GM18498 (cell line): ENCODE measurements around the gene GDPGP1.
"Not testable (repeated sequence)": the region's sequence is repeated elsewhere in the genome, so short reads cannot be mapped to it uniquely, and the experiment has no call there.

Experiments used
- ATAC-seq: cut with Tn5 transposase; IDR thresholded peaks from one replicate; pipeline ENCODE4 v1.9.1; 2021; ENCODE audit warnings: mild to moderate bottlenecking, moderate library complexity; ENCODE audit not compliant: unreplicated experiment

The GDPGP1 gene

DNA sequence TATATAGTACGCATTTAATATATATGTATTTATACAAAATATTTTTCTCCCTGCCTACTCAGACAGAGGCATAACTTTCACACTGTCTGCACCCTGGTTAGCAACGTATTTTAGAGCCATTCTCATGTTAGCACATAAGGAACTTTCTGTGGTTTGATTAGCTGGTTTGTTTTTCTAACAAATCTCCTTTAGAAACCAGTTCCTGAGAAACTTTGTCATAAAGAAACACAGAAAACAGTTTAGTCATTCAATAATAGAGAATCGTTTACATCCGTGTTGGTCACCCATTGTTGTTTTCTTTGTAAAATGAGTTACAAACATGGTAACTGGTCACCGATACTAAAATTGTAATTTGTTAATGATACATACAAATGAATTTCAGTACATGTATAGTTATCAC, 25.5 kb downstream of the GDPGP1 start:
- peak; percentile 83 for ATAC-seq

DNA sequence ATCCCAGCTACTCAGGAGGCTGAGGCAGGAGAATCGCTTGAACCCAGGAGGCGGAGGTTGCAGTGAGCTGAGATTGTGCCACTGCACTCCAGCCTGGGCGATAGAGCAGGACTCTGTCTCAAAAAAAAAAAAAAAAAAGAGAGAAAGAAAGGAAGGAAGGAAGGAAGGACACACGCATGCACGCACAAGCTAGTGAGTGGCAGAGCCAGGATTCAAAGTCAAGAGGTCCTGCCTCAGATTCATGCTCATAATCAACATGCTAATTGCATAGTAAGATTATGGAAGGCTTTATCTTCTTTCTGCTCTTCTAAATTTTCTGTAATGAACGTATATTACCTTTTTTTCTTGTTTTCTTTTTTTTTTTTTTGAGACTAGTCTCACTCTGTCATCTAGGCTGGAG, 26.7 kb downstream of the GDPGP1 start:
- ATAC-seq: not testable (repeated sequence)

DNA sequence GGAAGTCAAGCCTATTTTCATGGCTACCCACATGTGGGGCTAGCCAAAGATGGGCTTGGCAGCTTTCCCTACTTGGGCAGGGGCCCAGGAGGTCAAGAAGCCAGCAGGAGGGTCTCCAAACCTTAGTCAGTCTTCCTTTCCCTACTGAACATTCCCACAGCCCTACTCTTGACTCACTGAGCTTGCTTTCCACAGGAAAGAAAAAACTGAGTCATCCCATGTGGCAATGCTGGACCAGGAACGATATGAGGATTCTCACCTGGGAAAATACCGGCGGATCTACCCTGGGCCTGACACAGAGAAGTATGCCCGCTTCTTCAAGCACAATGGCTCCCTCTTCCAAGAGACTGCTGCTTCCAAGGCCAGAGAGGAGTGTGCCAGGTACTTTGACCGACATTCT, 27.8 kb downstream of the GDPGP1 start:
- ATAC-seq: no peak

DNA sequence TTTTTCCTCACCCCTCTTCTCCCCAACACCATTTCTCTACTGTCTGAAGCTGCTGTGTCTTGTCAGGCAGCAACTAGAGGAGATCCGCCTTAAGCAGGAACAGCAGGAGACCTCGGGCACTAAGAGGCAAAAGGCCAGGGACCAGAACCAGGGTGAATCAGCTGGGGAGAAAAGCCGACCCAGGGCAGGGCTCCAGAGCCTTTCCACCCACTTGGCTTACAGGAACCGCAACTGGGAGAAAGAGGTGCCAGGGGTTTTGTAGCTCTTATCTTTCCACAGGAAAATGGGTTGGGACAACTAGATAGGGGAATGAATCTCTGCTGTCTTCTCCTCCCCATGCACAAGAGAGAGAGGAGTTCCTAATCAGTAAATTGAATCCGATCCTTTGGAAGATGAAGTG, 28.4 kb downstream of the GDPGP1 start:
- no peak for ATAC-seq

DNA sequence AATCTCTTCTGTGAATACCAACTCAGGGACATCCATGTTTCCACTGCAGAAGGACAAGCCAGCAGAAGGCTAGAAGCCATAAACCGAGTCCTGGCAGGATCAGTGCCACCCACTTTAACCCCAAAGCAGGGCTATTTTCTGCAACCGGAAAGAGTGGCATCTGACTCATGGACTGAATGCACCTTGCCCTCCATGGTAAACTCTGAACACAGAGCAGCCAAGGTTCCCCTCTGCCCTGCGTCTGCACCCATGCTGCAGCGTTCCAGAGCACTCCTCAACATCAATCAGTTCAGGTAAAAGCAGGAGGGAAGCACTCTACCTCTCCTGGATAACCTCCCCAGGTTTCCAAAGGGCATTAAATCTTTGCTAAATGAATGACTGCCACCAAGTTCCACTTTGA, 30.7 kb downstream of the GDPGP1 start:
- ATAC-seq: no peak

DNA sequence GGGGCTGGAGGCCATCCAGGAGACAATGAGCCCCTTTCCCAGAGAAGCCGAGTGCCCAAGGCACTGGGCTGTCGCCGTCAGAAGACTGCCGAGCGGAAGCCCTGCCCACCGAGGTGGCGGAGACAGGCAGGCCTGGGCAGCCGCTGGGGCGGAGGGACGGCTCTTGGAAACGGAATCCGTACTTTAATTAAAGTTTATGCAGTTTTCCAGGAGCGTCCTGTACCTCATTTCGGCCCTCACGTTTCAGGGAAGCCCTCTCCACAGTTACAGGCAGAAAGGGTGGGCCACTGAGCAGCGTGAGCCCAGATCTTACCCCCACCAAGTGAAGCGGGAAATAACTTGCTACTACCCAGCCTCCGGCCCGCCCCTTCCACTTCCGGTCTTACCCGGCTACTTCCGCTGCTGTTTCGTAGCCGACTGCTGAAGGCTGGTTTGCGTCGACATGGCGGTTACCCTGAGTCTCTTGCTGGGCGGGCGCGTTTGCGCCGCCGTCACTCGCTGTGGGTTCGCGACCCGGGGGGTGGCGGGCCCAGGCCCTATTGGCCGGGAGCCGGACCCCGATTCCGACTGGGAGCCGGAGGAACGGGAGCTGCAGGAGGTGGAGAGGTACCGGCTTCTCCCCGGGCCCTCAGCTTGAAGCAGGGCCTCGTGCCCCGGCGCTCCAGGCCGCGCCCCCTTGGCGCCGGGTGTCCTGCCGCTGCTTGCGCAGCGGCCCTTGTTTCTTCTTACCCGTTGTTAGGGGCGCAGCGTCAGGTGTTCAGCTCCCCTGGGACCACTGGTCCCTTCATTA, 31.5 kb downstream of the GDPGP1 start, which contains the start of gene NGRN:
Gene NGRN (plus strand): TSS at position 402 of the 790 bp plus-strand sequence. CDS start 41 bp downstream, at position 443.
- peak; percentile 90 for ATAC-seq

DNA sequence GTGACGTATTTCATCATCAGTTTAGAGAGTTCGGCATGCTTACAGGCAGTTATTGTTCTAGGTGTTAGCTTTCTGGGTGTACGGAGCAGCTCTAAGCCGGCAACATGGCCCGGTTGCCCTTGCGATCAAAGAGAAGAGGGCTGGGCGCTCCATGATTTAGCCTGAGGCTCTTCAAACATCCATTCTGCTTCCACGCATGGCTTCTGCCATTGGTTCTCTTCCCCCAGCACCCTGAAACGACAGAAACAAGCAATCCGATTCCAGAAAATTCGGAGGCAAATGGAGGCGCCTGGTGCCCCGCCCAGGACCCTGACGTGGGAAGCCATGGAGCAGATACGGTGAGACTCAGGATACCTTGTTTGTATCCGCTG, 32.0 kb downstream of the GDPGP1 start:
- ATAC-seq: peak; percentile 28

DNA sequence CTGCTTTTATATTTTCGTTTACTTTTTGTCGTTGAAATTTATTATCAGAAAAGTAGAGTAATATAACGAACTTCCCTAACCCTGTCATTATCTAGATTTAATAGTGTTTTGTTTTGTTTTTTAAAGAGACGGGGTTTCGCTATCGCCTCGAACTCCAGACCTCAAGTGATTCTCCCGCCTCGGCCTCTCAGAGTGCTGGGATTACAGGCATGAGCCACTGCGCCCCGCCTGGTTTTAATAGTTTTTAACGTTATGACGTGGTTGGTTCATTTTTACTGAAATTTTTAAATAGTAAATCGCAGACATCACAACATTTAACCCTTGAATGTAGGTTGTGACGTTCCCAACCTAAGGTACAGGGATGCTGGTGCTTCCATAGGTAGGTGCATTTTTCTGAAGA, 32.5 kb downstream of the GDPGP1 start:
- ATAC-seq: no peak

DNA sequence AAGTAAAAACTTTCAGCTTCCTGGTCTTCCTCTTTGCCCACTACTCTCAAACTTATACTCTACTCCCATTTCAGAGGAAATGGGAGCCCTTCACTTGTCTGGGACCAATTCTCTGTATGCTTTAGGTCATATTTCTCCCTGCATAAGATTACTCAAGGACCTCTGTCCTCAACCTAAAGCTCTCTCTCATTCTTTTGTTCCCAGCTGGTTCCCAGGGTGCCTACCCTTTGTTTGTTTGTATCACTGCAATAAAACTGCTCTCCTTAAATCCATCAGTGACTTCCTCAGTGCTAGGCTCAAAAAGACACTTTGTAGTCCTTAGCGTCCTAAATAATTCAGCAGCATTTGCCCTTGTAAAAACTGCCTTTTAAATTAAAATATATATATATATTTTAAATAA, 34.4 kb downstream of the GDPGP1 start:
- no peak for ATAC-seq

DNA sequence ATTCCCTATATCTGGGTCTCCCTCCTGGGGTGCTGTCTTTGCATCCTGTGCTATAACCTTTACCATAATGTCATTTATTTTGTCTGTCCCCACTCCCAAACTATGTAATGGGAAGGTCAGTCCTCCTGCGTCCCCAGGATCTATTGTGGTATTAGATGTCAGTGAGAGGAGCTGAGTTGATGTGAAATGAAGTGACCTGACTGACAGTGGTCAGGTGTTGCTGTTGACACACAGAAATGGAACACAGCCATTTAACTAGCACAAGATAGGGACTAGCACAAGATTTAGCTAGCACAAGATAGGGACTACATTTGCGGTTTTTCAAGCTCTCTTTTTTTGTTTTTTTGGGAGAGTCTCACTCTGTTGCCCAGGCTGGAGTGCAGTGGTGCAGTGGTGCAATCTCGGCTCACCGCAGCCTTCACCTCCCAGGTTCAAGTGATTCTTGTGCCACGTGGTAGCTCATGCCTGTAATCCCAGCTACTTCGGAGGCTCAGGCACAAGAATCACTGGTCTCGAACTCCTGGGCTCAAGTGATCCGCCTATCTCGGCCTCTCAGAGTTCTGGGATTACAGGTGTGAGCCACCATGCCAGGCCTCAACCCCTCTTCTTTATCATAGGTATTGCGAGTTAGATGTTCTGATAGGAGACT, 36.6 kb downstream of the GDPGP1 start:
- no peak for ATAC-seq

DNA sequence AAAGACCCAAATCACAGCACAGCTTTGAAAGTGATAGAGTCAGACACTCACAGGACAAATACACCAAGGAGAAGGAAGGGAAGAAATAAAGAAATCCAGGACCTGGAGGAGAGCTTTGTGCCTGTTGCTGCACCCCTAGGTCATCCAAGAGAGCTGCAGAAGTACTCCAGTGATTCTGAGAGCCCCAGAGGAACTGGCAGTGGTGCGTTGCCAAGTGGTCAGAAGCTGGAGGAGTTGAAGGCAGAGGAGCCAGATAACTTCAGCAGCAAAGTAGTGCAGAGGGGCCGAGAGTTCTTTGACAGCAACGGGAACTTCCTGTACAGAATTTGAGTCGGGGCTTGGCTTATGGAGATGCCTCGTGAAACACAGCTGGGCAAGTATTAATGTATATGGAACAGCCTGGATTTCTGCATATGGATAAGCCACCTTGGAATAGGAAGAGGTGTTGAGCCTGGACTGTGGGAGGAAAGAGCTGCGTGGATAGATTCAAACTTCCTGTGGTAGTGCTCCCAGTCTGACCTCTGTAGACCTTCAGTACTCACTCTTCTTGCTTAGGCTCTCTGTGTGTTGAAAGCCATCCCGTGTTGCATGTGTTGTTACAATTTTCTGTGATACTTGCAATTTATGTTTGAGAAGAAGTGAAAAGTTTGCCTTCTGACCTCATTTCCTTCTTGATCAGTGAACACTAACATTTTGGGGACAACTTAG, 37.6 kb downstream of the GDPGP1 start:
- no peak for ATAC-seq

DNA sequence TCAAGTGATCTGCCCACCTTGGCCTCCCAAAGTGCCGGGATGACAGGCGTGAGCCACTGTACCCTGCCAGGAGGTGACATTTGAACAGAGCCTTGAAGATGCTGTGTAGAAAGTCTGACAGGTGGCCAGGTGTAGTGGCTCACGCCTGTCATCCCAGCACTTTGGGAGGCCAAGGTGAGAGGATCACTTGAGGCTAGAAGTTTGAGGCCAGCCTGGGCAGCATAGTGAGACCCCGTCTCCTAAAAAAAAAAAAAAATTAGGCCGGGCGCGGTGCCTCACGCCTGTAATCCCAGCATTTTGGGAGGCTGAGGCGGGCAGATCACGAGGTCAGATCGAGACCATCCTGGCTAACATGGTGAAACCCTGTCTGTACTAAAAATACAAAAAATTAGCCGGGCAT, 44.5 kb downstream of the GDPGP1 start:
- ATAC-seq: not testable (repeated sequence)

DNA sequence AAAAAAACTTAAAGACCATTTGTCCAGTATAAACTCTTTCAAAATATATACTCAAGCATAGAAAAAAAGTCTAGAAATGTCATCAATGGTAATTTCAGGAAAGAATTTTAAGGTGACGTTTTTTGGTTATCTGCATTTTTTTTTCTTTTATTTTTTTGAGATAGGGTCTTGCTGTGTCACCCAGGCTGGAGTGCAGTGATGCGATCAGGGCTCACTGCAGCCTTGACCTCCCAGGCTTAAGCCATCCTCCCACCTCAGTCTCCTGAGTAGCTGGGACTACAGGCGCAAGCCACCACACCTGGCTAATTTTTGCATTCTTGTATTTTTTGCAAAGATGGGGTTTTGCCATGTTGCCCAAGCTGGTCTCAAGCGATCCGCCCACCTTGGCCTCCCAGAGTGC, 46.7 kb downstream of the GDPGP1 start:
- ATAC-seq: not testable (repeated sequence)

DNA sequence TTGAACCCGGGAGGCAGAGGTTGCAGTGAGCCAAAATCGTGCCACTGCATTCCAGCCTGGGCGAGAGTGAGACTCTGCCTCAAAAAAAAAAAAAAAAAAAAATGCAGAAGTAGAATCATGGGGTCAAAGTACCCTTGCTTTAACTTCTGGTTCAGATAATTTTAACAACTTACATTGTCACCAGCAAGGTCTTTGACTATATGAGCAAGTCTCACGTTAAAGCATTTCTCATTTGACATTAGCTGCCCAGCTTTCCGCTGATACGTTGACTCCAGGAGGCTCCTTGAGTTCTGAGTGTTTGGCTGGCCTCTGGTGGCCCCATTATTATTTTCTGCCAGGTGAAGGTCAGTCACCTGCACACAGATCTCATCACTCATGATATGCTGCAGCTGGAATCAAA, 47.6 kb downstream of the GDPGP1 start:
- ATAC-seq: not testable (repeated sequence)

DNA sequence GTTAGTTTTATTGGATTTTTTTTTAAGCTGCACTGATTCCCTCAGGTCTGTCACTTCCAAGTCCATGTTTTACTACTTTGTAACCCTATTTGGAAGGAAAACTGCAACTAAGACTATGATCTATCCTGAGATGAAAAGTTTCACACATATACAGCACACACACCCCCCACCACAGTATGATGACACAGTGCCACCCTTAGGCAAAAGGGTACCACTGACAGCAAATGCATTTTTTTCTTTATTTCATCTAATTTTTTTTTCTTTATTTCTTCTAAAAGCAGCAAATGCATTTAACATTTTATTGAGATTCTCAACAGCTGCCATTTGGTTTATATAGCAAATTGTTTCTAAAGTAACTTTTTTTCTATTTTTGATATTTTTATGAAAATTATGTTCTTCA, 52.7 kb downstream of the GDPGP1 start:
- no peak for ATAC-seq

DNA sequence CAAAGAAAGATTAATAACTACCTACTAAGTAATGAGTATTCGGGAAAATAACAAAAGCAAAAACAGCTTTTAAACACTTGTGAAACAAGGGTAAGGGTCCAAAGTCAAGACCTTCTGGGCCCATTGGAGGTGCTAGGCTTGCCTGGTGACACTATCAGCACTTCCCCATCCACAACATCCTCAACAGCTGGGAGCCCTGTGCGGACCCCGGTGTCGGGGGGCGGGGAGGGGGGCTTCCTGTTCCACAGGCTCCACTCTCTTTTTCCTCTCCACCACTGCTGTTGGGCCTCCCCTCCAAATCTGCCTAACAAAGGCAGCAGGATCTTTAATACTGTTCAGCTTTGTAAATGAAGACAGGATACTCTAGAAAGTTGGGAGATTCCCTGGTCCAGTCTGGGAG, 53.1 kb downstream of the GDPGP1 start:
- no peak for ATAC-seq

DNA sequence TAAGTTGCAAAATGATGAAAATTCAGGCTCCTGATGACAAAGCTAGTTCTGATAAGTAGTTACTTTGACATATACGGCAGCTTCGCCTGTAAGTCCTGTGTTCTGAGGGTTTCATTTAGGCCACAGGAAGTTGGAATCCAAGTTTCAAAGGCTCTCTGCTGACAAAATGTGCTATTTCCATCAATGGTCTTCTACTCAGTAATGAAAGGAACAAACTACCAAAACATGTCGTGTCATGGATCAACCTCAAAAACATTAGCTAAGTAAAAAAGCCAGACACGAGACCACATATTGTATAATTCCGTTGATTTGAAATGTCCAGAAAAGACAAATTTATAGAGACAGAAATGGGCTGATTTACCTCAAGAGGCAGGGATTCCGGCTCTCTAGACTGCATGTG, 53.9 kb downstream of the GDPGP1 start:
- no peak for ATAC-seq

DNA sequence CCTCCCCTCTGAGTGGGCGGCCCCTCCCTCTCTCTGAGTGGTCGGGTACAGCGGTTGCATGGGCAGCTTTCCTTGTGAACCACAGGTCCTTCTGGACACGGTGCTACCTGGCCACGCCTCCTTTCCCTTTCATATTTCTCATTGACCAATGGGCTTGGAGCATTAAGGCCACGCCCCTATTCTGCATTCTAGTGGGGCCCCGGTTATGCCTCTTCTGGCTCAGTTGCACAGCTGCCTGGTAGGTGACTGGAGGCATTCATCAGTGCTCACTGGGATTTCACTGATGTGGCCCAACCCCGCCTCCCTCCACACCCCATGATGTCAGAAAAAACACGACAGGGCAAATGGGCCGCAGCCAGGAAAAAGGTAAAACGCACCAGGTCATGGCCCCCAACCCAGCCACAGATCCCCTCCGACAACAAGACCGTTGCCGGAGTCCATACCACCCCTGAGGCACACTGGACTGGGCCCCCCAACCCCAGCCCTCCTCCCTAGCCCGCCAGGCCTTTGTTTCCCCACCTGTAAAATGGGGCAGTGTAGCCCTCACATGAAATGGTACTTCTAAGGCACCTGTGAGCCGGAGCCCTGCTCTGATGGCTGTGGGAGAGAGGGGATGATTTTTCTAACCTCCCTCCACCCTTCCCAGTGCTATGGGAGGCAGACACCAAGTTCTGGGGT, 57.8 kb downstream of the GDPGP1 start:
- ATAC-seq: no peak

DNA sequence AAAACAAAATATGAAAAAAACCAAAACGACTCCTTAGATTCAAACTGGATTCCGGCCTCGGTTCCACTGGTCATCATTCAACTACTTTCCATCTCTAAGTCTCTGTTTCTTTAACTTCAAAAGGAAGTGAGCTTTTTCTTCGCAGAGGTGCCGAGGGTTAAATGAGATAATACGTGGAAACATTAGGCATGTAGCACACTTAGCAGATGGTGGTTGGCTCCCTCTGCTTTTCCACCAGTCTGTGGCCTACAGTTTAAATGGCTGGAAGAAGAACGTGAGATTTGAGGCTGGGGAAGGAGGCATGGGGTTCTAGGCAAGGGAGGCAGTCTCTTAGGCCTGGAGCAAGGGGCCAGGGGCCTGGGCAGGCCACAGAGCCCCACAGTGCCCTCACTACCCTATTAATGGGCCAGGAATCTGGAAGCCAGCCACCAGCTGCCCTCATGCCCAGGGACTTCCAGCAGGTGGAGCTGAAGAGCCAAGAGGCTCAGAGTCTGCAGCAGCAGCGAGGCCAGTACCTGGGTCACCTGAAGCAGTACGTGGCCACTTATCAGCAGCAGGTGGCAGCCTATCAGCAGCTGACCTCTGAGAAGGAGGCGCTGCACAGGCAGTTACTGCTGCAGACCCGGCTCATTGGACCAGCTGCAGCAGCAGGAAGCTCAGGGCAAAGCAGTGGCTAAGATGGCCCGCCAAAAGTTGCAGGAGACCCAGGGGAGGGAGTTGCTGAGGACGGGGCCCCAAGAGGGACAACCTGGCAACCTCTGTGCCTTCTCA, 59.2 kb downstream of the GDPGP1 start:
- not testable (repeated sequence) for ATAC-seq

DNA sequence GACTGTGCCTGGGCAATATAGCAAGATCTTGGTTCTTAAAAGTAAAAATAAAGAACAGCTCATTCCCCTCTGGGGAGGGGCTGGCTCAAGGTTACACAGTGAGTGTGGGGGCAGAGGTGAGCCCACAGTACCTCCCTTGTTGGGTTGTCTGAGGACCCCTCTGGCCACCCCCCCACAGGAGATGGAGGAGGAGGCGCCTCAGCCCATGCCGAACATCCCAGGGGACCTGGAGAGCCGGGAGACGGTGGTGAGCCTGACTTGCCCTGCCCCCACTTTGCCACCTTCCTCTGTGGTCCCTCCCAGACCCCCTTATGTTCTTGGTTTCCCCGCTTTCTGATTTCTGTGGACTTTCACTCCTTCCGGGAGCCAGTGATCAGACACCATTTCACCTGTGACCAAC, 60.1 kb downstream of the GDPGP1 start:
- no peak for ATAC-seq
